ENCODE measurements around the gene DSCAM. TPM values are rescaled to one million over a fixed set of nuclear protein-coding genes. Genes with fewer than 3 reads are reported as not detected.

DSCAM gene
- total RNA-seq, 1 experiment from 2014 or later = not detected

GRCh38 chr21:40564318-40564717 lies 282.6 kb downstream of the DSCAM start:
- Histone ChIP-seq H3K27me3 (ENCODE audit: insufficient read depth, low read length) (no peaks in the 10 kb centered on the region), H3K9ac (ENCODE audit: low read length) (no peak overlapping the region), H4K20me1 (ENCODE audit: insufficient read depth) (no peaks in the 10 kb centered on the region), H3K36me3 (ENCODE audit: control insufficient read depth in 1 of 2, insufficient read depth in 2 of 2, low read length in 2 of 2) (no peaks in the 10 kb centered on the region), H3K4me2 (ENCODE audit: low read length) (no peak overlapping the region), H3K9me3 (ENCODE audit: control insufficient read depth in 1 of 2, insufficient read depth in 1 of 2, low read depth in 1 of 2, low read length in 2 of 2) (peaks cover 28 to 44% of the 10 kb centered on the region in 2 experiments; a peak in 2 of 4 replicates), H3K4me1 (ENCODE audit: control insufficient read depth in 1 of 2, insufficient read depth in 2 of 2, low read length in 2 of 2) (no peaks in the 10 kb centered on the region), H3K4me3 (replicated peaks in 1 of 2; ENCODE audit: low read depth in 1 of 2, low read length in 2 of 2) (no peak overlapping the region), H3K9me2 (ENCODE audit: insufficient read depth) (no peaks in the 10 kb centered on the region), H3K79me2 (ENCODE audit: insufficient read depth, low read length) (no peaks in the 10 kb centered on the region), H3K27ac (ENCODE audit: low read depth, low read length) (no peak overlapping the region), H2AFZ (ENCODE audit: low read depth, low read length, poor library complexity, severe bottlenecking) (no peak overlapping the region)
- intact Hi-C loops (cut with micrococcal nuclease) = no loop called here
- ChIA-PET RAD21 (ENCODE audit: low non-redundant PET in 1 of 2, low total read pairs in 2 of 2, uncharacterized antibody in 2 of 2, unreplicated experiment in 2 of 2) (no interaction called here), CTCF (no interaction called here), POLR2A (no interaction called here)
- no TSS peak for BruUV-seq (replicated peaks)
- no peak for TF ChIP-seq JUND (IDR thresholded peaks at IDR 0.05)
- TF ChIP-seq SIN3A (IDR thresholded peaks at IDR 0.05; ENCODE audit: low read depth) = no peak
- no peak for TF ChIP-seq YY1 (IDR thresholded peaks at IDR 0.05; ENCODE audit: extremely low read depth, insufficient replicate concordance, low read depth, low read length)
- no peak for TF ChIP-seq POLR2AphosphoS5 (IDR thresholded peaks at IDR 0.05; ENCODE audit: low read depth, low read length)
- no peak for TF ChIP-seq EZH2 (IDR thresholded peaks at IDR 0.05)
- TF ChIP-seq CBX3 (IDR thresholded peaks at IDR 0.05; ENCODE audit: low read depth) = no peak
- TF ChIP-seq SRF (IDR thresholded peaks at IDR 0.05; ENCODE audit: low read depth) = no peak
- TF ChIP-seq RAD21 (IDR thresholded peaks at IDR 0.05; ENCODE audit: low read depth) = no peak
- no peak for ATAC-seq
- DNase-seq (ENCODE audit: low read depth, low spot score) = no peak

GRCh38 chr21:40563900-40564299 lies 283.1 kb downstream of the DSCAM start:
- POLR2A ChIA-PET = no interaction called here
- DNase-seq (ENCODE audit: low read depth, low spot score) (no peak), ATAC-seq (no peak)
- RAD21 ChIA-PET (ENCODE audit: low non-redundant PET in 1 of 2, low total read pairs in 2 of 2, uncharacterized antibody in 2 of 2, unreplicated experiment in 2 of 2) = no interaction called here
- no peak overlapping the region for H2AFZ ChIP-seq (ENCODE audit: low read depth, low read length, poor library complexity, severe bottlenecking)
- H3K4me1 ChIP-seq (ENCODE audit: control insufficient read depth in 1 of 2, insufficient read depth in 2 of 2, low read length in 2 of 2) = no peaks in the 10 kb centered on the region
- H3K27me3 ChIP-seq (ENCODE audit: insufficient read depth, low read length) = no peaks in the 10 kb centered on the region
- H3K79me2 ChIP-seq (ENCODE audit: insufficient read depth, low read length) = no peaks in the 10 kb centered on the region
- H3K9me3 ChIP-seq (ENCODE audit: control insufficient read depth in 1 of 2, insufficient read depth in 1 of 2, low read depth in 1 of 2, low read length in 2 of 2) = peaks cover 28 to 41% of the 10 kb centered on the region in 2 experiments; a peak in 2 of 4 replicates
- no peak overlapping the region for H3K9ac ChIP-seq (ENCODE audit: low read length)
- no peaks in the 10 kb centered on the region for H4K20me1 ChIP-seq (ENCODE audit: insufficient read depth)
- no peak for TF ChIP-seq EZH2 (IDR thresholded peaks at IDR 0.05)
- no peak for TF ChIP-seq SP1 (IDR thresholded peaks at IDR 0.05; ENCODE audit: low read depth)
- TF ChIP-seq FOSL1 (IDR thresholded peaks at IDR 0.05; ENCODE audit: low read depth) = no peak
- TF ChIP-seq TCF7L2 (IDR thresholded peaks at IDR 0.05; ENCODE audit: borderline replicate concordance, extremely low read depth, insufficient read depth, insufficient read length) = no peak
- no peak for TF ChIP-seq RAD21 (IDR thresholded peaks at IDR 0.05; ENCODE audit: low read depth)
- no peak for TF ChIP-seq POLR2A (IDR thresholded peaks at IDR 0.05; ENCODE audit: borderline replicate concordance, extremely low read depth, insufficient read depth, insufficient read length)
- no peak for TF ChIP-seq EZH2phosphoT487 (IDR thresholded peaks at IDR 0.05; ENCODE audit: borderline replicate concordance)
- no peak for TF ChIP-seq CBX3 (IDR thresholded peaks at IDR 0.05; ENCODE audit: low read depth)
- TF ChIP-seq POLR2AphosphoS5 (IDR thresholded peaks at IDR 0.05; ENCODE audit: low read depth, low read length) = no peak
- TF ChIP-seq JUND (IDR thresholded peaks at IDR 0.05) = no peak
- no peak for TF ChIP-seq ELF1 (IDR thresholded peaks at IDR 0.05; ENCODE audit: borderline replicate concordance, low read depth)
- no peak for TF ChIP-seq MAX (IDR thresholded peaks at IDR 0.05)
- TF ChIP-seq REST (IDR thresholded peaks at IDR 0.05; ENCODE audit: low read depth) = no peak
- no peaks in the 10 kb centered on the region for H3K9me2 ChIP-seq (ENCODE audit: insufficient read depth)
- no TSS peak for BruUV-seq (replicated peaks)
- CTCF ChIA-PET = no interaction called here
- H3K36me3 ChIP-seq (ENCODE audit: control insufficient read depth in 1 of 2, insufficient read depth in 2 of 2, low read length in 2 of 2) = no peaks in the 10 kb centered on the region
- H3K4me2 ChIP-seq (ENCODE audit: low read length) = no peak overlapping the region
- H3K27ac ChIP-seq (ENCODE audit: low read depth, low read length) = no peak overlapping the region
- no peak overlapping the region for H3K4me3 ChIP-seq (replicated peaks in 1 of 2; ENCODE audit: low read depth in 1 of 2, low read length in 2 of 2)
- intact Hi-C loops (cut with micrococcal nuclease) = no loop called here

Measured in HCT116 (cell line).